ENCODE data around the gene TAF4.

The TAF4 gene

GRCh38 chr20:62020935-62021701 lies 44.6 kb downstream of the TAF4 start:
- DNase-seq, result peak in 1 of 2 experiments; percentile 34

GRCh38 chr20:62019881-62020492 lies 45.7 kb downstream of the TAF4 start:
- no peak for DNase-seq

- no peak for DNase-seq
Observed at GRCh38 chr20:62019144-62019805, 46.4 kb downstream of the TAF4 start.

GRCh38 chr20:62018437-62019143 lies 47.1 kb downstream of the TAF4 start:
- no peak for DNase-seq

- DNase-seq, result no peak
Observed at GRCh38 chr20:62015540-62016288, 50.0 kb downstream of the TAF4 start.

- DNase-seq, result no peak
Observed at GRCh38 chr20:62014889-62015537, 50.7 kb downstream of the TAF4 start.

- DNase-seq, result no peak
Observed at GRCh38 chr20:62014488-62014775, 51.2 kb downstream of the TAF4 start.

GRCh38 chr20:62012631-62013030 lies 53.0 kb downstream of the TAF4 start:
- no peak for DNase-seq

- DNase-seq, result no peak
Observed at GRCh38 chr20:62011938-62012534, 53.6 kb downstream of the TAF4 start.

- no peak for DNase-seq
Observed at GRCh38 chr20:62011403-62011790, 54.3 kb downstream of the TAF4 start.

GRCh38 chr20:62010551-62011402 lies 54.9 kb downstream of the TAF4 start:
- DNase-seq, result peak in 1 of 2 experiments; percentile 59

GRCh38 chr20:62009869-62010445 lies 55.7 kb downstream of the TAF4 start:
- no peak for DNase-seq

- DNase-seq, result no peak
Observed at GRCh38 chr20:62009322-62009721, 56.4 kb downstream of the TAF4 start.

- DNase-seq, result no peak
Observed at GRCh38 chr20:62008643-62009183, 57.0 kb downstream of the TAF4 start.

GRCh38 chr20:62007127-62007647 lies 58.5 kb downstream of the TAF4 start:
- DNase-seq, result no peak

GRCh38 chr20:62006482-62006881 lies 59.2 kb downstream of the TAF4 start:
- DNase-seq, result no peak

- DNase-seq, result no peak
Observed at GRCh38 chr20:62004614-62005013, 61.1 kb downstream of the TAF4 start.

- DNase-seq, result no peak
Observed at GRCh38 chr20:62003567-62004405, 61.9 kb downstream of the TAF4 start.

GRCh38 chr20:62002882-62003480 lies 62.7 kb downstream of the TAF4 start:
- no peak for DNase-seq

Measured in NCI-H446 (cell line).